Activated T-cell treated with anti-CD3 and anti-CD28 coated beads for 1 hour (primary cell): Measurements from ENCODE around the gene NUSAP1.
"Not testable (repeated sequence)": the region's sequence is repeated elsewhere in the genome, so short reads cannot be mapped to it uniquely, and the experiment has no call there.

ENCODE experiments used
- DNase-seq: peaks from one replicate; pipeline ENCODE4 v3.0.0-alpha.2; 2020; ENCODE audit warnings: low read depth

The NUSAP1 gene

GRCh38 chr15:41416128-41416741 lies 83.6 kb downstream of the NUSAP1 start:
- DNase-seq: no peak

- DNase-seq: peak; percentile 97
Observed at GRCh38 chr15:41416742-41417417, 84.2 kb downstream of the NUSAP1 start, which contains the start of gene RTF1. Gene RTF1 (plus strand): TSS chr15:41417095. CDS start chr15:41417116, 21 bp downstream.

GRCh38 chr15:41417418-41418195 lies 84.9 kb downstream of the NUSAP1 start:
- DNase-seq: peak; percentile 30

DNA sequence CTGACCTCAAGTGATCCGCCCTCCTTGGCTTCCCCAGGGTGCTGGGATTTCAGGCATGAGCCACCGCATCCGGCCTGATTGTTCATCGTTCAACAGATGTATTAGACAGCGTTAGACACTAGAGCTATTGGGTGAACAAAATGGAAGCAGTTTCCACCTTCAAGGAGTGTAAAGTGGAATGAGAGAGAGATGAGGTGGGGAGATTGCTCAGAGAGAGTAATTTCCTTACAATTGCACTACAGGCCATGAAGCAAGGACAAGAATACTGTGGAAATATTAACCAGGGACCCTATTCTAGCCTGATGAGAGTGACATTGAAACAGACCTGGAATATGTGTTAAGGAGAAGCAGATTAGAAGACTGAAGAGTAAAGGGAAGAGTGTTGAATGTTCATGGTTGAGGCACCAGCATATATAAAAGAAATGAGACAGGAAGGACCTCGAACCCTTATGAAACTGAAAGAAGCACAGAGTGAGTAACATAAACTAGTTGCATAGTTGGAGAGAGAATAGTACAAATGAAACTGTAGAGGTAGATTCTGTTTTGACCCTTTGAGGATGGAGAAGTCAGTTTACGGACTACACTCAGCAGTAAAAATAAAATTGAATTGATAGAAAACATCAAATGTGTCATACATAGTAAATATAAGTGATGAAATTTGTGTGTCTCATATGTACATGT lies 91.4 kb downstream of the NUSAP1 start:
- no peak for DNase-seq

DNA sequence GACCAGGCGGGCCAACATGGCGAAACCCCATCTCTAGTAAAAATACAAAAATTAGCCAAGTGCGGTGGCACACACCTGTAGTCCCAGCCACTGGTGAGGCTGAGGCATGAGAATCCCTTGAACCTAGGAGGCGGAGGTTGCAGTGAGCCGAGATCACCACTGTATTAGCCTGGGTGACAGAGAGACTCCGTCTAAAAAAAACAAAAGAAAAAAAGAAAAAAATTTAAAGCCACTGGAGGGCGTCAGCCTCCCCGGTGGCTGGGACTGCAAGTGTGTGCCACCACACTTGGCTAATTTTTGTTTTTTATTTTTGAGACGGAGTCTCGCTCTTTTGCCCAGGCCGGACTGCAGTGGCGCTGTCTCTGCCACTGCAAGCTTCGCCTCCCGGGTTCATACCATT lies 92.1 kb downstream of the NUSAP1 start:
- DNase-seq: no peak

DNA sequence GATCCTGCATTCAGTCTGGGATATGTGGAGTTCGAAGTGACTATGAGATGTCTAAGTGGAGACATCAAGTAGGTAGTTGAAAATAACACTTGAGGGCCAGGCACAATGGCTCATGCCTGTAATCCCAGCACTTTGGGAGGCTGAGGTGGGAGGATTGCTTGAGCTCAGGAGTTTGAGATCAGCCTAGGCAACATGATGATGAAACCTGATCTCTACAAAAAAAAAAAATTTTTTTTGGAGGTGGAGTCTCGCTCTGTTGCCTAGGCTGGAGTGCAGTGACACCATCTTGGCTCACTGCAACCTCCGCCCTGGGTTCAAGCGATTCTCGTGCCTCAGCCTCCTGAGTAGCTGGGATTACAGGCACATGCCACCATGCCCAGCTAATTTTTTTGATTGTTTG lies 93.2 kb downstream of the NUSAP1 start:
- DNase-seq: not testable (repeated sequence)

GRCh38 chr15:41429003-41429890 lies 96.6 kb downstream of the NUSAP1 start:
- no peak for DNase-seq
